GM12878 (cell line): ENCODE measurements around the gene LIG1. TPM values are rescaled to one million over a fixed set of nuclear protein-coding genes. Genes with fewer than 3 reads are reported as not detected.

Experiments used
- ATAC-seq: fragments of 200-7000 bp; cut with Tn5 transposase; 3 replicates; pipeline ENCODE4 v1.9.1; 2020; ENCODE audit warnings: mild to moderate bottlenecking, moderate library complexity
- BruUV-seq: library from RNA; stranded (reverse); fragments of 400-500 nt; replicated peaks from 2 replicates; lab custom pipeline; 2021; lab: Mats Ljungman, UMichigan
- CTCF ChIA-PET: fragments of 300-600 bp; sonication (Branson Sonifier 250); formaldehyde crosslinking; extraction: SDS; loops from one replicate; lab custom pipeline; 2021; ENCODE audit warnings: inconsistent platforms; lab: Yijun Ruan, JAX
- POLR2A ChIA-PET: fragments of 350-600 bp; formaldehyde crosslinking; extraction: SDS; loops from one replicate; lab custom pipeline; 2021; ENCODE audit warnings: inconsistent platforms; lab: Charles Lee
- RAD21 ChIA-PET: fragments of 300-600 bp; sonication (Branson Sonifier 250); formaldehyde crosslinking; loops from one replicate; lab custom pipeline; 2023; ENCODE audit warnings: antibody characterized with exemption; ENCODE audit not compliant: unreplicated experiment; lab: Charles Lee
- SMC1A ChIA-PET: fragments of 300-600 bp; sonication (Branson Sonifier 250); formaldehyde crosslinking; loops from one replicate; lab custom pipeline; 2023; ENCODE audit not compliant: unreplicated experiment, uncharacterized antibody; lab: Charles Lee
- DNase-seq: peaks from one replicate; pipeline ENCODE4 v3.0.0-alpha.2; 2011; ENCODE audit warnings: low read depth, low spot score
- FAIRE-seq: peaks from 3 replicates; lab custom pipeline; 2011; peaks lifted over from hg19 to GRCh38; lab: Jason Lieb, UNC
- H2AFZ ChIP-seq: 2 replicates; pipeline ENCODE4 v1.6.0; 2011; ENCODE audit warnings: low read depth, low read length, control low read depth; ENCODE audit not compliant: control insufficient read depth
- H3K27ac ChIP-seq: 2 replicates; pipeline ENCODE4 v1.5.1; 2011; ENCODE audit warnings: control low read depth; ENCODE audit not compliant: control insufficient read depth, insufficient read depth
- H3K27me3 ChIP-seq, 2 experiments: replicated peaks in 1 of 2; 2 replicates each; pipeline versions ENCODE4 v1.6.0 to v1.6.1; 2011; ENCODE audit warnings: low read length in 1 of 2; ENCODE audit not compliant: control insufficient read depth in 2 of 2, insufficient read depth in 2 of 2
- H3K36me3 ChIP-seq, 2 experiments: 2 replicates each; pipeline ENCODE4 v1.5.1; 2011; ENCODE audit warnings: low read length in 1 of 2; ENCODE audit not compliant: control insufficient read depth in 2 of 2, insufficient read depth in 2 of 2
- H3K4me1 ChIP-seq: 2 replicates; pipeline ENCODE4 v1.6.1; 2011; ENCODE audit warnings: mild to moderate bottlenecking, low read length, moderate library complexity, mixed read lengths; ENCODE audit not compliant: control insufficient read depth, insufficient read depth
- H3K4me2 ChIP-seq: 2 replicates; pipeline ENCODE4 v1.6.0; 2011; ENCODE audit warnings: control low read depth; ENCODE audit not compliant: control insufficient read depth, insufficient read depth
- H3K4me3 ChIP-seq: fragments of 200-600 bp; sonication (generic); 2 replicates; pipeline ENCODE4 v1.5.1; 2016
- H3K79me2 ChIP-seq: 2 replicates; pipeline ENCODE4 v1.6.0; 2011; ENCODE audit warnings: low read length; ENCODE audit not compliant: control insufficient read depth, insufficient read depth
- H3K9ac ChIP-seq: 2 replicates; pipeline ENCODE4 v1.8.0; 2011; ENCODE audit warnings: low read length, control low read depth, mixed read lengths; ENCODE audit not compliant: control insufficient read depth, insufficient read depth
- H3K9me3 ChIP-seq: replicated peaks from 3 replicates; pipeline ENCODE4 v1.5.1; 2011; ENCODE audit warnings: mild to moderate bottlenecking, low read length; ENCODE audit not compliant: control insufficient read depth, insufficient read depth
- H4K20me1 ChIP-seq: 2 replicates; pipeline ENCODE4 v1.6.0; 2011; ENCODE audit not compliant: control insufficient read depth, insufficient read depth
- CBX3 ChIP-seq: fragments of 200-600 bp; sonication (generic); IDR thresholded peaks from 2 replicates; pipeline ENCODE4 v1.6.1; 2016; ENCODE audit warnings: low read depth, borderline replicate concordance
- HDGF ChIP-seq: fragments of 450-650 bp; IDR thresholded peaks from 2 replicates; pipeline ENCODE4 v1.6.1; 2016; ENCODE audit warnings: antibody characterized with exemption
- IKZF1 ChIP-seq: fragments of 450-650 bp; conservative IDR thresholded peaks from 2 replicates; pipeline ENCODE4 v1.6.1; 2017; ENCODE audit warnings: antibody characterized with exemption, mild to moderate bottlenecking
- JUND ChIP-seq: IDR thresholded peaks from 2 replicates; pipeline ENCODE4 v1.6.1; 2012; ENCODE audit warnings: low read depth, mild to moderate bottlenecking, low read length, improper control_type of control experiment, moderate library complexity
- LARP7 ChIP-seq: fragments of 450-650 bp; IDR thresholded peaks from 2 replicates; pipeline ENCODE4 v1.6.1; 2017; ENCODE audit warnings: mild to moderate bottlenecking
- PAX8 ChIP-seq: fragments of 450-650 bp; IDR thresholded peaks from 2 replicates; pipeline ENCODE4 v1.6.1; 2017; ENCODE audit warnings: mild to moderate bottlenecking, moderate library complexity
- PRDM15 ChIP-seq: fragments of 450-650 bp; formaldehyde crosslinking; IDR thresholded peaks from 2 replicates; pipeline ENCODE4 v1.4.0; 2020; ENCODE audit warnings: mild to moderate bottlenecking, moderate library complexity
- SPI1 ChIP-seq: IDR thresholded peaks from 2 replicates; pipeline ENCODE4 v1.6.1; 2011; ENCODE audit warnings: low read depth, mild to moderate bottlenecking, low read length, moderate library complexity, borderline replicate concordance; ENCODE audit not compliant: insufficient read depth
- SUPT20H ChIP-seq: IDR thresholded peaks from 2 replicates; pipeline ENCODE4 v1.6.1; 2011; ENCODE audit warnings: low read depth, mild to moderate bottlenecking, low read length, moderate library complexity, borderline replicate concordance; ENCODE audit not compliant: control insufficient read depth
- TBL1XR1 ChIP-seq: IDR thresholded peaks from 2 replicates; pipeline ENCODE4 v1.6.1; 2012; ENCODE audit warnings: low read depth, low read length, improper control_type of control experiment
- YY1 ChIP-seq: IDR thresholded peaks from 2 replicates; pipeline ENCODE4 v1.6.1; 2011; ENCODE audit warnings: low read depth, mild to moderate bottlenecking, low read length
- ZBTB4 ChIP-seq: fragments of 450-650 bp; formaldehyde crosslinking; IDR thresholded peaks from 2 replicates; pipeline ENCODE4 v1.4.0; 2022; ENCODE audit warnings: mild to moderate bottlenecking, moderate library complexity
- WGBS: methylation state at CpG from one replicate; pipeline ENCODE4 v1.1.6; 2016; ENCODE audit warnings: low lambda C conversion rate; ENCODE audit not compliant: insufficient replicate concordance, insufficient coverage; ENCODE audit errors: missing lambda C conversion rate; 5-methylcytosine and 5-hydroxymethylcytosine counted together
- in situ Hi-C: fragments of 300-500 bp; cut with MboI; formaldehyde crosslinking; loops from 9 replicates; pipeline ENCODE4 v1.14.3; 2018; ENCODE audit warnings: mixed read lengths
- intact Hi-C: fragments of 100-400 bp; cut with micrococcal nuclease; formaldehyde crosslinking; loops from one replicate; pipeline ENCODE4 v1.14.2; 2022; ENCODE audit not compliant: unreplicated experiment
- polyA plus RNA-seq, 11 experiments: library from polyadenylated mRNA; depleted of rRNA in 4 of 11; unstranded in 6 of 11; stranded (reverse) in 5 of 11; fragments of >200 nt; fragmentation: Nextera tagmentation in 4 of 11; fragmentation: Illumina TruSeq in 1 of 11; extraction: Ambion mirVana in 4 of 11; extraction: Trizol in 1 of 11; gene quantifications; 1 replicate in 1 of 11; 2 replicates in 10 of 11; pipeline versions ENCODE4 v1.2.1 to v1.2.3, GENCODE V29; 2011 to 2016; ENCODE audit warnings: inconsistent platforms in 2 of 11, missing spikeins in 2 of 11, low read depth in 1 of 11
- total RNA-seq, 4 experiments: library from RNA; depleted of rRNA in 3 of 4; stranded (reverse); fragments of >200 nt in 3 of 4; fragmentation: Illumina TruSeq in 1 of 4; extraction: Trizol in 1 of 4; gene quantifications; 2 replicates each; pipeline versions ENCODE4 v1.2.1 to v1.2.3, GENCODE V29; 2013 to 2021

The LIG1 gene
- total and polyA plus RNA-seq, 10 of the 15 experiments (the other 5 are each of a cell fraction or from before 2014, with no cell fraction given): 7.8 to 117 (median 73.7) TPM

- in situ Hi-C loops: no loop called here
- ChIA-PET CTCF (interaction anchor here (10.0 kb wide), 1 partner anchor 12 kb away, joined by 85 read pairs; the partner anchor contains the start of gene PLA2G4C), RAD21 (interaction anchor here (0.7 to 1.8 kb wide), 2 partner anchors 9 to 13 kb away, joined by 3 to 6 read pairs; no protein-coding TSS in a partner anchor), POLR2A (interaction anchor here (2.3 kb wide), 1 partner anchor 10 kb away, joined by 8 read pairs; the partner anchor contains the start of gene PLA2G4C), SMC1A (interaction anchor here (5.6 kb wide), 1 partner anchor 11 kb away, joined by 31 read pairs; the partner anchor contains the start of gene PLA2G4C)
- FAIRE-seq (no peak), ATAC-seq (no peak)
- H3K9me3 ChIP-seq: no peaks in the 10 kb centered on the region
- no peaks in the 10 kb centered on the region for H3K79me2 ChIP-seq
- 94% methylated on average over 14 of the region's 14 CpGs for WGBS
- intact Hi-C loops: no loop called here
- no peak overlapping the region for H3K4me3 ChIP-seq
- BruUV-seq: no TSS peak
- no peak overlapping the region for H3K27ac ChIP-seq
- no peak overlapping the region for H3K9ac ChIP-seq
- H2AFZ ChIP-seq: no peak overlapping the region
- peaks cover 20% of the 10 kb centered on the region for H3K4me1 ChIP-seq
- no peak overlapping the region for H3K4me2 ChIP-seq
- H4K20me1 ChIP-seq: no peaks in the 10 kb centered on the region
- H3K27me3 ChIP-seq: no peaks in the 10 kb centered on the region
- H3K36me3 ChIP-seq: peaks cover 0 to 14% of the 10 kb centered on the region in 2 experiments; a peak in 3 of 4 replicates
- no peak for TF ChIP-seq ZBTB4 (CRISPR knock-in tag)
- TF ChIP-seq HDGF: no peak
- no peak for TF ChIP-seq PRDM15
- TF ChIP-seq IKZF1: no peak
- no peak for TF ChIP-seq YY1
- no peak for TF ChIP-seq CBX3
- TF ChIP-seq TBL1XR1: no peak
- TF ChIP-seq LARP7: no peak
- no peak for TF ChIP-seq SUPT20H
- no peak for TF ChIP-seq PAX8
- no peak for TF ChIP-seq SPI1
- TF ChIP-seq JUND: no peak
- TF ChIP-seq, all 136 proteins: peak for 0
- DNase-seq: no peak
Measured at GRCh38 chr19:48121066-48121465, 49.1 kb downstream of the LIG1 start.
